Glomerular visceral epithelial cell (primary cell): Measurements from ENCODE around the gene WNT5B.
A peak's percentile ranks its signal among the peaks of the same experiment; 100 is the strongest.
"Not testable (repeated sequence)": the region's sequence is repeated elsewhere in the genome, so short reads cannot be mapped to it uniquely, and the experiment has no call there.

ENCODE experiments used
- DNase-seq: peaks from one replicate; pipeline ENCODE4 v3.0.0-alpha.2; 2016; ENCODE audit errors: extremely low spot score

Gene WNT5B

GRCh38 chr12:1691123-1692007 is 62.3 kb downstream of the WNT5B start:
- DNase-seq = peak; percentile 42

GRCh38 chr12:1692226-1692625 is 63.2 kb downstream of the WNT5B start:
- no peak for DNase-seq

DNA sequence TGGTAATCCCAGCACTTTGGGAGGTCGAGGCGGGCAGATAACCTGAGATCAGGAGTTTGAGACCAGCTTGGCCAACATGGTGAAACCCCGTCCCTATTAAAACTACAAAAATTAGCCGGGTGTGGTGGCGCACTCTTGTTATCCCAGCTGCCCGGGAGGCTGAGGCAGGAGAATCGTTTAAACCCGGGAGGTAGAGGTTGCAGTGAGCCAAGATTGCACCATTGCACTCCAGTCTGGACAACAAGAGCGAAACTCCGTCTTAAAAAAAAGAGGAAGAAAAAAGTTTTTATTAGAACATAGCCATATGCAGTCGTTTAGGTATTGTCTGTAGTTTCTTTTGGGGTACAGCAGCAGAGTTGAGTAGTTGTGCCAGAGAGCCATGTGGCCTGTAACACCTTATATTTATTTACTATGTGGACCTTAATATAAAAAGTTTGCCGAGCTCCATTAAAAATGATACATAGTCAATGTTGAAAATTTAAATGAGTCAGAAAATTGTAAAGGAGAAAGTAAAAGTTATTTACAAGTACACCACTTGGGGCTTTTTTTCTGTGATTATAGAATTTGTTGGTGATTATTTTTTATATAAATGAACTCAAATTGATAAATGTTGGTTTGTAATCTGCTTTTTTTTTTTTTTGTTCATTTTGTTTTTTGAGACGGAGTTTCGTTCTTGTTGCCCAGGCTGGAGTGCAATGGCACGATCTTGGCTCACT is 64.0 kb downstream of the WNT5B start:
- DNase-seq = no peak

- DNase-seq = not testable (repeated sequence)
Measured at GRCh38 chr12:1695097-1695496, 66.1 kb downstream of the WNT5B start.

GRCh38 chr12:1695886-1696670 is 67.0 kb downstream of the WNT5B start:
- DNase-seq = no peak

DNA sequence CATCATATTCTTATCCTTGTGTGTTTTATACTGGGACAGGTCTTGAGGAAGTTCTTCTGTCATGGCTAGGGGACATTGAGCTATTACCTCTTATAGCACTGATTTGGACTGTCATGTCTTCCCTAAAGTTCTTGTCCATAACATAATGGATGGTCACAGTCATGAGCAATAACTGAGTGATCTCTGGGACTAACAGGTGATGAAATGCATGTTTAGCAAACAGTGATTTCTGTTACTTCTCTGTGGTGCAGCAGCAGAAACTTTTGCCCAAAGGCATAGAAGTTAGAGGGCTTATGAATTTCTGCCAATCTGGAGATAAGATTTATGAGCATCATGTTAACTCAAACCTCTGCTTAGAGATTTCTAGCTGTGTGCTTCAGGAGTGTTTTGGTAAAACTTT is 67.8 kb downstream of the WNT5B start:
- DNase-seq = no peak
